Upper lobe of left lung (tissue), 6 donors: ENCODE measurements around the gene PTGFRN. TPM values are rescaled to one million over a fixed set of nuclear protein-coding genes. Genes with fewer than 3 reads are reported as not detected.
A peak's percentile ranks its signal among the peaks of the same experiment; 100 is the strongest.

Experiments
- ATAC-seq, 2 donors: fragments of 200-7000 bp; cut with Tn5 transposase; one replicate each; pipeline ENCODE4 v1.9.1; 2022; ENCODE audit warnings: mild to moderate bottlenecking in 2 of 2, moderate library complexity in 2 of 2; ENCODE audit not compliant: low FRiP score in 2 of 2
- DNase-seq, 2 donors: peaks; one replicate each; pipeline ENCODE4 v3.0.0-alpha.2; 2019 to 2020
- H3K27ac ChIP-seq, 4 donors: fragments of 200-600 bp; sonication (generic); one replicate each; pipeline ENCODE4 v1.5.1; 2016 to 2019
- H3K27me3 ChIP-seq, 4 donors: fragments of 200-600 bp; sonication (generic); one replicate each; pipeline ENCODE4 v1.5.1; 2017 to 2019
- H3K36me3 ChIP-seq, 4 donors: fragments of 200-600 bp; sonication (generic); one replicate each; pipeline ENCODE4 v1.5.1; 2016 to 2019
- H3K4me1 ChIP-seq, 4 donors: fragments of 200-600 bp; sonication (generic); one replicate each; pipeline ENCODE4 v1.5.1; 2018 to 2019
- H3K4me3 ChIP-seq, 4 donors: fragments of 200-600 bp; sonication (generic); one replicate each; pipeline ENCODE4 v1.5.1; 2017 to 2019; ENCODE audit warnings: mild to moderate bottlenecking in 2 of 4, moderate library complexity in 1 of 4
- H3K9me3 ChIP-seq, 4 donors: fragments of 200-600 bp; sonication (generic); one replicate each; pipeline ENCODE4 v1.5.1; 2018 to 2019
- EP300 ChIP-seq, 4 donors: sonication (generic); formaldehyde crosslinking; IDR thresholded peaks; one replicate each; pipeline ENCODE4 v1.5.1; 2017; ENCODE audit warnings: antibody characterized with exemption in 4 of 4, control low read depth in 2 of 4
- POLR2A ChIP-seq, 4 donors: fragments of 450-650 bp; IDR thresholded peaks; one replicate each; pipeline ENCODE4 v1.5.1; 2016 to 2017; ENCODE audit warnings: antibody characterized with exemption in 4 of 4, mild to moderate bottlenecking in 2 of 4
- POLR2AphosphoS5 ChIP-seq, 2 donors: sonication (generic); formaldehyde crosslinking; IDR thresholded peaks; one replicate each; pipeline ENCODE4 v1.5.1; 2017; ENCODE audit warnings: antibody characterized with exemption in 2 of 2
- WGBS, 2 donors: methylation state at CpG; one replicate each; pipeline ENCODE4 v1.1.5; 2017 to 2018; 5-methylcytosine and 5-hydroxymethylcytosine counted together
- total RNA-seq, 6 donors: library from RNA; depleted of rRNA in 4 of 6; stranded (reverse); fragments of >200 nt in 4 of 6; gene quantifications; one replicate each; pipeline versions ENCODE4 v1.1.0 to v1.2.1, GENCODE V29; 2016 to 2021
- TF ChIP-seq, protein P1 (sequence below), 6 experiments: fragments of 450-650 bp in 4 of 6; fragments of 200-600 bp in 2 of 6; sonication (generic) in 2 of 6; IDR thresholded peaks; one replicate each; pipeline ENCODE4 v1.5.1; 2016 to 2019; ENCODE audit warnings: antibody characterized with exemption in 6 of 6
- donor health status: DM: no; HTN: no; CAD: no; lungs with moderate emphysema.
- donor health status: DM: no; HTN: yes; CAD: no; lungs with severe emphysema.

The PTGFRN gene
- total RNA-seq, 6 donors from 2014 or later, result 11.7 to 33.6 (median 20.1) TPM

DNA sequence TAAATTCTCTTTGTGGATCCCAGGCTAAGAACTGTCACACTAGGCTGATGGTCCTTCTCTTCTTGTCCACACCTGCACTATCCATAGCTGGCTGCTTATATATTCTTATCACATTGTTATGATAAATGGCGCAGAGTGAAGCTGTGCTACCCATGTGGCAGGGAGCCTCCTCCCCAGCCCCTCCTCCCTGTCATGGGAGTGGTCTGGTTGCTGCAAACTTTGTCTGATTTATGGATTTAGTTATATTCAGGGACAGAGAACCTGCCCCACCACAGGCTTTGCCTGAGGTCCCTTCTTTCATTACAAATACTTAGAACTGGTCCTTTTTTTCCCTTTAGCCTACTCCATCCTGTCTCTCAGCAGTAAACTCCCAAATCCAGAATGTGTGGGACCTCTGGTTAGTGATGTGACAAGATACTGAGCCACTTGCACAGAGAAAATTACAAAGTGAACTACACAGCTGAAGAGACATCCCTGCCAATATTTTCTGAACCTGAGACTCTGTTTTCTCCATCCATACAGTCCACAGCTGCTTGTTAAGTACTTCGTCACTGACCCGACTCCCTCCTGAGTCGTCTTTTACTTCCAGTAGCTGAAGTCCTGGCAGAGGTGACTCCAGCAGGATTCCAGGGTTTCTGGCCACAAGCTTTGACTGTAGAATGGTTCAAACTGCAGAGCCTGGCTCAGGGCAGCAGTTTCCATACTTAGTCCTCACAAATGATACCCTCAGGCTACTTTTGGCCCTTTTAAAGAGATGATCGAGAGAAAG lies 37.6 kb downstream of the PTGFRN start:
- ATAC-seq (no peak), DNase-seq (no peak)
- WGBS, 2 donors, result 90 to 93% methylated on average over 4 of the region's 5 CpGs
- TF ChIP-seq EP300 (IDR thresholded peaks at IDR 0.05), result no peak
- H3K36me3 ChIP-seq, result peaks cover 0 to 6% (median 1%) of the 10 kb centered on the region in 4 donors
- no peaks in the 10 kb centered on the region for H3K27me3 ChIP-seq
- no peaks in the 10 kb centered on the region for H3K9me3 ChIP-seq
- no peak overlapping the region for H3K4me3 ChIP-seq
- H3K27ac ChIP-seq, result no peak overlapping the region
- H3K4me1 ChIP-seq, result peaks cover 0 to 3% (median 0%) of the 10 kb centered on the region in 4 donors

DNA sequence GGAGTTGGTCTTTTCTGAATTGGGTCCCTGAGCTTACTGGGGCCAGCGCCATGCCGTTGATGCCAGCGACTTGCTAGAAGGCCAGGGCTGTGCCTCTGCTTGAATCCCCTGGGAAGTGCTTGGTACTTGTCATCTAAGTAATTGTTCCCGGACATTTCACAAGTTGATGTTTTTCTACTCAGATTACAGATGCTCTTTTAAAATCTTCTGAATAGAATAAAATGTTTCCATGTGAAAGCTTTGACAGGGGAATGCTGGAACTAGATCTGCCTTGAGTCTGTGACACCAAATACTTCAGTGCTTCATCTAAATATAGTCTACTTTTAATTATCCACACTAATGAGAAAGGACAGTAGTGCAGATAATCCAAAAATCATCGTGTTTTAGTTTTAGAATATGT lies 38.3 kb downstream of the PTGFRN start:
- no peak for DNase-seq
- 89 to 93% methylated on average over 5 of the region's 5 CpGs for WGBS, 2 donors
- Histone ChIP-seq H3K4me1 (peaks cover 0 to 3% (median 0%) of the 10 kb centered on the region in 4 donors), H3K36me3 (peaks cover 0 to 6% (median 1%) of the 10 kb centered on the region in 4 donors), H3K9me3 (no peaks in the 10 kb centered on the region), H3K27ac (no peak overlapping the region), H3K4me3 (no peak overlapping the region), H3K27me3 (no peaks in the 10 kb centered on the region)
- no peak for ATAC-seq
- TF ChIP-seq POLR2AphosphoS5 (IDR thresholded peaks at IDR 0.05) (no peak), POLR2A (IDR thresholded peaks at IDR 0.05) (no peak), EP300 (IDR thresholded peaks at IDR 0.05) (no peak)
- TF ChIP-seq, protein P1, sequence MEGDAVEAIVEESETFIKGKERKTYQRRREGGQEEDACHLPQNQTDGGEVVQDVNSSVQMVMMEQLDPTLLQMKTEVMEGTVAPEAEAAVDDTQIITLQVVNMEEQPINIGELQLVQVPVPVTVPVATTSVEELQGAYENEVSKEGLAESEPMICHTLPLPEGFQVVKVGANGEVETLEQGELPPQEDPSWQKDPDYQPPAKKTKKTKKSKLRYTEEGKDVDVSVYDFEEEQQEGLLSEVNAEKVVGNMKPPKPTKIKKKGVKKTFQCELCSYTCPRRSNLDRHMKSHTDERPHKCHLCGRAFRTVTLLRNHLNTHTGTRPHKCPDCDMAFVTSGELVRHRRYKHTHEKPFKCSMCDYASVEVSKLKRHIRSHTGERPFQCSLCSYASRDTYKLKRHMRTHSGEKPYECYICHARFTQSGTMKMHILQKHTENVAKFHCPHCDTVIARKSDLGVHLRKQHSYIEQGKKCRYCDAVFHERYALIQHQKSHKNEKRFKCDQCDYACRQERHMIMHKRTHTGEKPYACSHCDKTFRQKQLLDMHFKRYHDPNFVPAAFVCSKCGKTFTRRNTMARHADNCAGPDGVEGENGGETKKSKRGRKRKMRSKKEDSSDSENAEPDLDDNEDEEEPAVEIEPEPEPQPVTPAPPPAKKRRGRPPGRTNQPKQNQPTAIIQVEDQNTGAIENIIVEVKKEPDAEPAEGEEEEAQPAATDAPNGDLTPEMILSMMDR (IDR thresholded peaks at IDR 0.05), result no peak

DNA sequence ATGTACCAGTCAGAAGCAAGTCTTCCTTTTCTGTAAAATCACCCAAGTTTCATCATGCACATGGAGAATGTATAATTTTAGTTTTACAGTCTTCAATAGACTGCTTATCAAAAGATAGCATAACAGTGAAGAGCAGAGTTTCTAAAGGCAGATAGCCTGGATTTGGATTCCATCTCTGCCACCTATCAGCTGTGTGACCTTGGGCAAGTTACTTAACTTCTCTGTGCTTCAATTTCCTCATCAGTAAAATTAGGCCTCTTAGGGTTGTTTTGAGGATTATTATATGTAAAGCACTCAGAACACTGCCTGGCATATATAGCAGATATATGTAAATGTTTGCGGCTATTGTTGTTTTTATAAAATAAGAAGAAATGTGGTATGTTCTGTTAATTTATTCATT lies 38.9 kb downstream of the PTGFRN start:
- ATAC-seq, result no peak
- 94 to 100% methylated on average over 1 of the region's 1 CpG for WGBS, 2 donors
- H3K36me3 ChIP-seq, result peaks cover 0 to 6% (median 1%) of the 10 kb centered on the region in 4 donors
- no peak overlapping the region for H3K4me3 ChIP-seq
- DNase-seq, result no peak
- H3K4me1 ChIP-seq, result peaks cover 0 to 3% (median 0%) of the 10 kb centered on the region in 4 donors
- no peak for TF ChIP-seq EP300 (IDR thresholded peaks at IDR 0.05)
- no peaks in the 10 kb centered on the region for H3K9me3 ChIP-seq
- no peak overlapping the region for H3K27ac ChIP-seq
- no peaks in the 10 kb centered on the region for H3K27me3 ChIP-seq

DNA sequence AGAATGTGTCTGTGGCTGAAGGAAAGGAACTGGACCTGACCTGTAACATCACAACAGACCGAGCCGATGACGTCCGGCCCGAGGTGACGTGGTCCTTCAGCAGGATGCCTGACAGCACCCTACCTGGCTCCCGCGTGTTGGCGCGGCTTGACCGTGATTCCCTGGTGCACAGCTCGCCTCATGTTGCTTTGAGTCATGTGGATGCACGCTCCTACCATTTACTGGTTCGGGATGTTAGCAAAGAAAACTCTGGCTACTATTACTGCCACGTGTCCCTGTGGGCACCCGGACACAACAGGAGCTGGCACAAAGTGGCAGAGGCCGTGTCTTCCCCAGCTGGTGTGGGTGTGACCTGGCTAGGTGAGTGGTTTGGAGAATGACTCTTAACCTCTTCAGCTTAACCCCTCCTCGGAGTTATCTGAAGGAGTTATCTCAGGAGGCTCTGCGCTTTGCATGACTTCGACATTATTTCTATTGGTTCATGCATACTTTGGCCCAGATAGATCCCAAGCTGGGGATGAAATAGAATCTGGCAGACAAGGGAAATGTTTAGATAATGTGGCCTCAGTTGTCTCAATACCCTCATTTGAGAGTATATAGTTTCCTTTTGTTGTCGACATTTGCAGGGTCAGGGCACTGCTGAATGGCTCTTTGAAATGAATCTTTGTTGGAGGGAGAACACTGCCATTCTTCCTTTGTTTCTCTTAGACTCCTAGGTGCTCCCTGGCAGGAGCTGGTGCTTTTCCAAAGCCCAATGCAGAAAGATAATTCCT lies 39.7 kb downstream of the PTGFRN start:
- peak in 1 of 2 donors; percentile 78 for DNase-seq
- TF ChIP-seq, protein P1 (IDR thresholded peaks at IDR 0.05), result no peak
- TF ChIP-seq EP300 (IDR thresholded peaks at IDR 0.05) (no peak), POLR2A (IDR thresholded peaks at IDR 0.05) (no peak), POLR2AphosphoS5 (IDR thresholded peaks at IDR 0.05) (no peak)
- Histone ChIP-seq H3K4me3 (no peak overlapping the region), H3K9me3 (no peaks in the 10 kb centered on the region), H3K27me3 (no peaks in the 10 kb centered on the region), H3K4me1 (peaks cover 0 to 3% (median 0%) of the 10 kb centered on the region in 4 donors), H3K36me3 (peaks cover 0 to 6% (median 1%) of the 10 kb centered on the region in 4 donors), H3K27ac (no peak overlapping the region)
- WGBS, 2 donors, result 91 to 92% methylated on average over 17 to 21 of the region's 21 CpGs
- no peak for ATAC-seq

DNA sequence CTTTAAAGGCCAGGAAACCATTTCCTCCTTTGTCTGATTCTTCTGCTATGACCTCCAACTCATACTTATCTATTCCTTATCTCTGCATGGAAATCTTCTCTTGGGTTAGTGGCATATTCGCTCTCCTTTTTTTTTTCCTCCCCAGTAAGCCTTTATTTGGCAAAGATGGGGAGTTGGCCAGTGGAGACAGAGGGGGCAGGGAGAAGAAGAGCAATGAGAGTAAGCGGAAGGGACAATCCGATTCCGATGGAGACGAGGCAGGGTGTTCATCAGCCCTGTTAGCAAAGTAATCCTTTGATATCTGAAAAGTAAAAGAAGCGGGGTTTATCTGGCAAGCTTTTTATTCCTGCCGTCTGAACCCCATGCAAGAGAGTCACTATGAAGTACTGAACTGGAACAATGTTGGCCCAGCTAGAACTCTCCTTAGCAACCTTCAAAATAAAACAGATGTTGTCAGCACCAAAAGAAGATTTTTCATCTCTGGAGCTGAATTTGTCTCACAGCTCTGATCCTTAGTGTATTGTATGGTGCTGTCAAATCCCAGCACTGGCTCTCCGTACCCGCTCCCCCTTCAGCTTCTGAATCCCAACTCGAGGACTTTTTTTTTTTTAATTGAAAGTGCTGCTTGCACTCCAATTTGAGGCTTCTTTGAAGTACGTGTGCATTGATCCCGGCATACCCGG lies 40.9 kb downstream of the PTGFRN start:
- Histone ChIP-seq H3K4me1 (peaks cover 0 to 3% (median 0%) of the 10 kb centered on the region in 4 donors), H3K4me3 (no peak overlapping the region), H3K9me3 (no peaks in the 10 kb centered on the region), H3K27ac (no peak overlapping the region), H3K36me3 (peaks cover 0 to 3% (median 0%) of the 10 kb centered on the region in 4 donors), H3K27me3 (no peaks in the 10 kb centered on the region)
- TF ChIP-seq POLR2AphosphoS5 (IDR thresholded peaks at IDR 0.05), result no peak
- no peak for TF ChIP-seq POLR2A (IDR thresholded peaks at IDR 0.05)
- no peak for TF ChIP-seq EP300 (IDR thresholded peaks at IDR 0.05)
- TF ChIP-seq, protein P1 (IDR thresholded peaks at IDR 0.05), result no peak
- WGBS, 2 donors, result 72 to 77% methylated on average over 13 of the region's 13 CpGs
- DNase-seq (no peak), ATAC-seq (peak in 1 of 2 donors; percentile 83)
